HEK293 (cell line): Measurements from ENCODE around the gene BLM.

Experiments
- CTCF ChIP-seq: fragments of 450-650 bp; formaldehyde crosslinking; IDR thresholded peaks from 2 replicates; pipeline ENCODE4 v1.5.1; 2016; ENCODE audit warnings: missing biosample characterization, missing genetic modification characterization
- REST ChIP-seq: fragments of 450-650 bp; formaldehyde crosslinking; IDR thresholded peaks from 2 replicates; pipeline ENCODE4 v1.5.1; 2016; ENCODE audit warnings: missing biosample characterization, missing genetic modification characterization

- no peak for TF ChIP-seq CTCF (tag by site-specific recombination)
- TF ChIP-seq REST (tag by site-specific recombination): no peak
These were observed 18.8 kb downstream of the BLM start for GRCh38 chr15:90735923-90736322.
